ENCODE measurements around the gene GLRX5.

The GLRX5 gene

GRCh38 chr14:95490727-95491451 lies 44.0 kb upstream of the GLRX5 start:
- Histone ChIP-seq H4K20me1 (ENCODE audit: insufficient read depth, low read length) (peaks cover 16% of the 10 kb centered on the region; the same call in 1 of the 2 replicates), H3K4me2 (ENCODE audit: low read length) (no peak overlapping the region), H3K4me3 (ENCODE audit: low read length) (no peak overlapping the region), H3K27ac (ENCODE audit: low read length) (no peak overlapping the region), H3K27me3 (ENCODE audit: low read depth, low read length) (no peaks in the 10 kb centered on the region), H2AFZ (ENCODE audit: low read depth, low read length) (no peak overlapping the region), H3K36me3 (replicated peaks; ENCODE audit: low read depth, low read length) (peaks cover 13% of the 10 kb centered on the region), H3K9ac (ENCODE audit: low read length) (no peak overlapping the region), H3K79me2 (ENCODE audit: low read length) (peaks cover 87% of the 10 kb centered on the region), H3K9me3 (ENCODE audit: insufficient read depth, low read length) (no peaks in the 10 kb centered on the region), H3K4me1 (ENCODE audit: low read length) (peaks cover 52% of the 10 kb centered on the region)
- no peak for TF ChIP-seq EZH2phosphoT487 (IDR thresholded peaks at IDR 0.05; ENCODE audit: low read depth)

GRCh38 chr14:95491936-95492608 lies 42.8 kb upstream of the GLRX5 start:
- H2AFZ ChIP-seq (ENCODE audit: low read depth, low read length) = no peak overlapping the region
- H3K36me3 ChIP-seq (replicated peaks; ENCODE audit: low read depth, low read length) = peaks cover 13% of the 10 kb centered on the region
- no peaks in the 10 kb centered on the region for H3K27me3 ChIP-seq (ENCODE audit: low read depth, low read length)
- peaks cover 10% of the 10 kb centered on the region; the same call in 1 of the 2 replicates for H4K20me1 ChIP-seq (ENCODE audit: insufficient read depth, low read length)
- peaks cover 52% of the 10 kb centered on the region for H3K4me1 ChIP-seq (ENCODE audit: low read length)
- no peak overlapping the region for H3K4me2 ChIP-seq (ENCODE audit: low read length)
- H3K4me3 ChIP-seq (ENCODE audit: low read length) = no peak overlapping the region
- peaks cover 89% of the 10 kb centered on the region for H3K79me2 ChIP-seq (ENCODE audit: low read length)
- no peak overlapping the region for H3K9ac ChIP-seq (ENCODE audit: low read length)
- no peak for TF ChIP-seq EZH2phosphoT487 (IDR thresholded peaks at IDR 0.05; ENCODE audit: low read depth)
- TF ChIP-seq, protein P1, sequence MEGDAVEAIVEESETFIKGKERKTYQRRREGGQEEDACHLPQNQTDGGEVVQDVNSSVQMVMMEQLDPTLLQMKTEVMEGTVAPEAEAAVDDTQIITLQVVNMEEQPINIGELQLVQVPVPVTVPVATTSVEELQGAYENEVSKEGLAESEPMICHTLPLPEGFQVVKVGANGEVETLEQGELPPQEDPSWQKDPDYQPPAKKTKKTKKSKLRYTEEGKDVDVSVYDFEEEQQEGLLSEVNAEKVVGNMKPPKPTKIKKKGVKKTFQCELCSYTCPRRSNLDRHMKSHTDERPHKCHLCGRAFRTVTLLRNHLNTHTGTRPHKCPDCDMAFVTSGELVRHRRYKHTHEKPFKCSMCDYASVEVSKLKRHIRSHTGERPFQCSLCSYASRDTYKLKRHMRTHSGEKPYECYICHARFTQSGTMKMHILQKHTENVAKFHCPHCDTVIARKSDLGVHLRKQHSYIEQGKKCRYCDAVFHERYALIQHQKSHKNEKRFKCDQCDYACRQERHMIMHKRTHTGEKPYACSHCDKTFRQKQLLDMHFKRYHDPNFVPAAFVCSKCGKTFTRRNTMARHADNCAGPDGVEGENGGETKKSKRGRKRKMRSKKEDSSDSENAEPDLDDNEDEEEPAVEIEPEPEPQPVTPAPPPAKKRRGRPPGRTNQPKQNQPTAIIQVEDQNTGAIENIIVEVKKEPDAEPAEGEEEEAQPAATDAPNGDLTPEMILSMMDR (IDR thresholded peaks at IDR 0.05; ENCODE audit: low read depth, low read length) = no peak
- no peak overlapping the region for H3K27ac ChIP-seq (ENCODE audit: low read length)
- H3K9me3 ChIP-seq (ENCODE audit: insufficient read depth, low read length) = no peaks in the 10 kb centered on the region

- Histone ChIP-seq H3K27me3 (ENCODE audit: low read depth, low read length) (no peaks in the 10 kb centered on the region), H3K4me2 (ENCODE audit: low read length) (no peak overlapping the region), H3K4me1 (ENCODE audit: low read length) (peaks cover 50% of the 10 kb centered on the region), H3K9ac (ENCODE audit: low read length) (no peak overlapping the region), H3K4me3 (ENCODE audit: low read length) (no peak overlapping the region), H3K9me3 (ENCODE audit: insufficient read depth, low read length) (no peaks in the 10 kb centered on the region), H3K79me2 (ENCODE audit: low read length) (peaks cover 89% of the 10 kb centered on the region), H3K27ac (ENCODE audit: low read length) (no peak overlapping the region), H3K36me3 (replicated peaks; ENCODE audit: low read depth, low read length) (peaks cover 13% of the 10 kb centered on the region), H2AFZ (ENCODE audit: low read depth, low read length) (no peak overlapping the region), H4K20me1 (ENCODE audit: insufficient read depth, low read length) (0 out of 2 replicates have a peak, but pooled peaks cover 5% of the 10 kb centered on the region)
- TF ChIP-seq EZH2phosphoT487 (IDR thresholded peaks at IDR 0.05; ENCODE audit: low read depth) = no peak
- TF ChIP-seq, protein P1 (IDR thresholded peaks at IDR 0.05; ENCODE audit: low read depth, low read length) = no peak
Measured at GRCh38 chr14:95493503-95493902, 41.3 kb upstream of the GLRX5 start.

- H3K9me3 ChIP-seq (ENCODE audit: insufficient read depth, low read length) = no peaks in the 10 kb centered on the region
- H3K4me2 ChIP-seq (ENCODE audit: low read length) = 0 out of 2 replicates have a peak overlapping the region, but pooled peaks have one; percentile 73
- H3K4me1 ChIP-seq (ENCODE audit: low read length) = peaks cover 50% of the 10 kb centered on the region
- H3K4me3 ChIP-seq (ENCODE audit: low read length) = no peak overlapping the region
- H3K9ac ChIP-seq (ENCODE audit: low read length) = no peak overlapping the region; the same call in 1 of the 2 replicates
- no peak overlapping the region for H3K27ac ChIP-seq (ENCODE audit: low read length)
- TF ChIP-seq, protein P1 (IDR thresholded peaks at IDR 0.05; ENCODE audit: low read depth, low read length) = no peak
- TF ChIP-seq EZH2phosphoT487 (IDR thresholded peaks at IDR 0.05; ENCODE audit: low read depth) = no peak
- H2AFZ ChIP-seq (ENCODE audit: low read depth, low read length) = no peak overlapping the region
- no peaks in the 10 kb centered on the region for H3K27me3 ChIP-seq (ENCODE audit: low read depth, low read length)
- H4K20me1 ChIP-seq (ENCODE audit: insufficient read depth, low read length) = 0 out of 2 replicates have a peak, but pooled peaks cover 5% of the 10 kb centered on the region
- H3K79me2 ChIP-seq (ENCODE audit: low read length) = peaks cover 90% of the 10 kb centered on the region
- peaks cover 10% of the 10 kb centered on the region for H3K36me3 ChIP-seq (replicated peaks; ENCODE audit: low read depth, low read length)
Measured at GRCh38 chr14:95493976-95494375, 40.9 kb upstream of the GLRX5 start.
